ENCODE data around the gene CCDC167. TPM values are rescaled to one million over a fixed set of nuclear protein-coding genes. Genes with fewer than 3 reads are reported as not detected.

The CCDC167 gene
- total RNA-seq, 1 experiment from 2014 or later: 31.9 TPM

DNA sequence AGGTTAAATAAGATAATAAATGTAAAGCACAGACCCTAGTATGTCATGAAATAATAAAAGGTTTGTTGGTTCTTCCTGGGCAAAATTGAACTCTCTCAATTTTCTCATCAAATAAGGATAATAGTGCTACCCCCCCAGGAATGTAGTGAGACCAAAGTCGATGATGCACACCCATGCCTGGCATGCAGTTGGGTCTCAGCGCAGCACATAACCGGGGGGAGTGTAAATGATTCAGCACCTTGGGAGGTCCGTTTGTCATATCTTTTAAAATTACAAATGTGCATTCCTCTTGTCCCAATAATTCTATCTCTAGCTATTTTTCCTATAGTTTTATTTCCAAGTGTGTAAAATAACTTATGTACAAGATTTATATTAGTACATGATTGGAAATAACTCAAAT lies 31.3 kb upstream of the CCDC167 start:
- Histone ChIP-seq H3K4me2 (ENCODE audit: insufficient read depth, insufficient read length, low read length) (no peak overlapping the region), H3K27ac (ENCODE audit: insufficient read length, low read depth, low read length) (no peak overlapping the region), H2BK20ac (ENCODE audit: low read depth, low read length, poor library complexity, severe bottlenecking) (no peak overlapping the region), H4K91ac (ENCODE audit: insufficient read length, low read depth, low read length) (no peak overlapping the region), H3K4ac (ENCODE audit: low read depth, low read length) (no peak overlapping the region), H4K5ac (ENCODE audit: insufficient read length, low read depth, low read length) (no peak overlapping the region), H3K23me2 (ENCODE audit: insufficient read length, low read depth, low read length, poor library complexity, severe bottlenecking) (peaks cover 6% of the 10 kb centered on the region), H3K14ac (ENCODE audit: insufficient read depth, low read length) (no peak overlapping the region), H2BK15ac (ENCODE audit: low read depth, low read length) (no peak overlapping the region), H3K56ac (ENCODE audit: insufficient read length, low read depth, low read length) (no peak overlapping the region), H4K20me1 (ENCODE audit: control insufficient read depth, insufficient read depth, insufficient read length) (no peaks in the 10 kb centered on the region), H3K9me3 (ENCODE audit: control insufficient read depth, low read depth, low read length) (no peaks in the 10 kb centered on the region), H2BK5ac (ENCODE audit: insufficient read length, low read length) (no peak overlapping the region), H3T11ph (ENCODE audit: low read length) (no peak overlapping the region), H3K23ac (ENCODE audit: insufficient read length, low read depth, low read length) (no peak overlapping the region), H2AFZ (ENCODE audit: low read length) (no peak overlapping the region), H2AK5ac (ENCODE audit: insufficient read length, low read length) (no peak overlapping the region), H3K27me3 (ENCODE audit: insufficient read depth, low read length) (peaks cover 8% of the 10 kb centered on the region; the same call in 1 of the 2 replicates), H3K79me1 (ENCODE audit: insufficient read depth, low read depth, low read length, poor library complexity, severe bottlenecking) (no peaks in the 10 kb centered on the region), H3K9ac (ENCODE audit: extremely low read depth, insufficient read length, low read length) (no peak overlapping the region), H2BK120ac (ENCODE audit: low read depth, low read length, poor library complexity, severe bottlenecking) (no peak overlapping the region), H2BK12ac (ENCODE audit: insufficient read length, low read depth, low read length) (no peak overlapping the region), H3K79me2 (ENCODE audit: insufficient read depth, low read length) (no peaks in the 10 kb centered on the region), H3K4me1 (ENCODE audit: insufficient read depth, low read length) (no peaks in the 10 kb centered on the region), H3K18ac (ENCODE audit: insufficient read length, low read depth, low read length) (no peak overlapping the region), H4K8ac (replicated peaks; ENCODE audit: insufficient read length, low read depth, low read length) (no peak overlapping the region)
- no peak for DNase-seq
- Mint-ChIP-seq H3K4me1 (peaks cover 12 to 19% of the 10 kb centered on the region in 2 experiments), H3K27ac (no peak overlapping the region), H3K36me3 (ENCODE audit: insufficient read depth in 1 of 3, low read depth in 3 of 3) (no peaks in the 10 kb centered on the region), H3K9me3 (no peaks in the 10 kb centered on the region), H3K27me3 (ENCODE audit: low read depth) (peaks cover 86% of the 10 kb centered on the region), H3K4me3 (no peak overlapping the region)
- no CpG with 5 or more reads among the region's 4 CpGs for WGBS (ENCODE audit: extremely low coverage, insufficient read length, low lambda C conversion rate)
- TF ChIP-seq, protein P1, sequence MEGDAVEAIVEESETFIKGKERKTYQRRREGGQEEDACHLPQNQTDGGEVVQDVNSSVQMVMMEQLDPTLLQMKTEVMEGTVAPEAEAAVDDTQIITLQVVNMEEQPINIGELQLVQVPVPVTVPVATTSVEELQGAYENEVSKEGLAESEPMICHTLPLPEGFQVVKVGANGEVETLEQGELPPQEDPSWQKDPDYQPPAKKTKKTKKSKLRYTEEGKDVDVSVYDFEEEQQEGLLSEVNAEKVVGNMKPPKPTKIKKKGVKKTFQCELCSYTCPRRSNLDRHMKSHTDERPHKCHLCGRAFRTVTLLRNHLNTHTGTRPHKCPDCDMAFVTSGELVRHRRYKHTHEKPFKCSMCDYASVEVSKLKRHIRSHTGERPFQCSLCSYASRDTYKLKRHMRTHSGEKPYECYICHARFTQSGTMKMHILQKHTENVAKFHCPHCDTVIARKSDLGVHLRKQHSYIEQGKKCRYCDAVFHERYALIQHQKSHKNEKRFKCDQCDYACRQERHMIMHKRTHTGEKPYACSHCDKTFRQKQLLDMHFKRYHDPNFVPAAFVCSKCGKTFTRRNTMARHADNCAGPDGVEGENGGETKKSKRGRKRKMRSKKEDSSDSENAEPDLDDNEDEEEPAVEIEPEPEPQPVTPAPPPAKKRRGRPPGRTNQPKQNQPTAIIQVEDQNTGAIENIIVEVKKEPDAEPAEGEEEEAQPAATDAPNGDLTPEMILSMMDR (conservative IDR thresholded peaks at IDR 0.05): no peak
